Measurements from ENCODE around the gene MAZ. TPM values are rescaled to one million over a fixed set of nuclear protein-coding genes. Genes with fewer than 3 reads are reported as not detected.
"Not testable (repeated sequence)": the region's sequence is repeated elsewhere in the genome, so short reads cannot be mapped to it uniquely, and the experiment has no call there.

The MAZ gene
- total and polyA plus RNA-seq, 9 donors, result 121 to 314 (median 264) TPM

GRCh38 chr16:29791845-29792807, 14.2 kb upstream of the MAZ start:
- Histone ChIP-seq H3K4me3 (ENCODE audit: low read length) (peak overlapping the region; percentile 96), H3K4me1 (ENCODE audit: control insufficient read depth, insufficient read depth, low read length) (peaks cover 20% of the 10 kb centered on the region), H3K36me3 (ENCODE audit: control insufficient read depth, insufficient read depth, low read length) (peaks cover 17% of the 10 kb centered on the region), H3K27me3 (ENCODE audit: control insufficient read depth, insufficient read depth, low read length) (no peaks in the 10 kb centered on the region), H3K9me3 (replicated peaks; ENCODE audit: control insufficient read depth, low read depth, low read length) (no peaks in the 10 kb centered on the region), H3K27ac (ENCODE audit: low read length) (no peak overlapping the region)
- no peak for DNase-seq
- 74% methylated on average over 7 of the region's 9 CpGs for WGBS (ENCODE audit: insufficient coverage)

DNA sequence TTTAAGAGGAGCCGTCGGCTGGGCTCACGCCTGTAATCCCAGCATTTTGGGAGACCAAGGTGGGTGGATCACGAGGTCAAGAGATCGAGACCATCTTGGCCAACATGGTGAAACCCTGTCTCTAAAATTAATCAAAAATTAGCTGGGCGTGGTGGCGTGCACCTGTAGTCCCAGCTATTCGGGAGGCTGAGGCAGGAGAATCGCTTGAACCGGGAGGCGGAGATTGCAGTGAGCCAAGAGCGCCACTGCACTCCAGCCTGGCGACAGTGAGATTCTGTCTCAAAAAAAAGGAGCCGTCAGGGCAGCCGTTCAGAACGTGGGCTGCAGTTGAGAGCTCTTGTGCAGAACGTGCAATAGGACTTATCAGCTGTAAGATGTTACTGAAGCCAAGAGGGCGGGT, 13.2 kb upstream of the MAZ start:
- H3K27me3 ChIP-seq (ENCODE audit: control insufficient read depth, insufficient read depth, low read length); H3K4me3 ChIP-seq (ENCODE audit: low read length): not testable (repeated sequence)
- WGBS (ENCODE audit: insufficient coverage), result 87% methylated on average over 18 of the region's 18 CpGs

GRCh38 chr16:29794231-29794710, 12.1 kb upstream of the MAZ start:
- Histone ChIP-seq H3K4me1 (ENCODE audit: control insufficient read depth, insufficient read depth, low read length) (peaks cover 20% of the 10 kb centered on the region), H3K36me3 (ENCODE audit: control insufficient read depth, insufficient read depth, low read length) (peaks cover 37% of the 10 kb centered on the region), H3K27me3 (ENCODE audit: control insufficient read depth, insufficient read depth, low read length) (no peaks in the 10 kb centered on the region), H3K27ac (ENCODE audit: low read length) (no peak overlapping the region), H3K4me3 (ENCODE audit: low read length) (no peak overlapping the region), H3K9me3 (replicated peaks; ENCODE audit: control insufficient read depth, low read depth, low read length) (no peaks in the 10 kb centered on the region)
- 100% methylated on average over 1 of the region's 3 CpGs for WGBS (ENCODE audit: insufficient coverage)
- DNase-seq, result no peak

More for the DNA sequence above, 13.2 kb upstream of the MAZ start:
- not testable (repeated sequence) for H3K27ac ChIP-seq (ENCODE audit: low read length); H3K9me3 ChIP-seq (replicated peaks; ENCODE audit: control insufficient read depth, low read depth, low read length); DNase-seq
- Histone ChIP-seq H3K4me1 (ENCODE audit: control insufficient read depth, insufficient read depth, low read length) (peaks cover 20% of the 10 kb centered on the region), H3K36me3 (ENCODE audit: control insufficient read depth, insufficient read depth, low read length) (peaks cover 26% of the 10 kb centered on the region)

DNA sequence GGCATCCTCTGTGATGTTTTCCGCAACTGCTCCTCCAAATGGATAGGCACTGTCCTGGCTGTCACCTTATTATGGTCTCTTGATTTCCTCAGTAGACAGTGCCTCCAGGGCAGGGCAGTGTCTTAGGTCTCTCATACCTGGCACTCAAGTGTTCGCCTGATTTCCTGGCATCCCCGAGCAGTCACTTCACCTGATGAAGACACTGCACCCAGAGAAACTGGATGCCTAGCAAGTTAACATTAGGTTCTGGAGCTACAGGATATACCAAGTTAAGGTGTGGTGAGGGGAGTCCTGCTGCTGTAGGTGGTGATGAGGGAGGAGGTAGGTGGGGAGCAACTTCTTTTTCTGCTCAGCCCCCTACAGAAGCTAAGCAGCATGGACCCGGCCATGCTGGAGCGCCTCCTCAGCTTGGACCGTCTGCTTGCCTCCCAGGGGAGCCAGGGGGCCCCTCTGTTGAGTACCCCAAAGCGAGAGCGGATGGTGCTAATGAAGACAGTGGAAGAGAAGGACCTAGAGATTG, 3.9 kb upstream of the MAZ start:
- Histone ChIP-seq H3K4me1 (ENCODE audit: control insufficient read depth, insufficient read depth, low read length) (peaks cover 20% of the 10 kb centered on the region), H3K27me3 (ENCODE audit: control insufficient read depth, insufficient read depth, low read length) (no peaks in the 10 kb centered on the region), H3K36me3 (ENCODE audit: control insufficient read depth, insufficient read depth, low read length) (peaks cover 57% of the 10 kb centered on the region), H3K9me3 (replicated peaks; ENCODE audit: control insufficient read depth, low read depth, low read length) (no peaks in the 10 kb centered on the region), H3K4me3 (ENCODE audit: low read length) (no peak overlapping the region), H3K27ac (ENCODE audit: low read length) (no peak overlapping the region)
- no peak for DNase-seq
- WGBS (ENCODE audit: insufficient coverage), result 78% methylated on average over 5 of the region's 8 CpGs

DNA sequence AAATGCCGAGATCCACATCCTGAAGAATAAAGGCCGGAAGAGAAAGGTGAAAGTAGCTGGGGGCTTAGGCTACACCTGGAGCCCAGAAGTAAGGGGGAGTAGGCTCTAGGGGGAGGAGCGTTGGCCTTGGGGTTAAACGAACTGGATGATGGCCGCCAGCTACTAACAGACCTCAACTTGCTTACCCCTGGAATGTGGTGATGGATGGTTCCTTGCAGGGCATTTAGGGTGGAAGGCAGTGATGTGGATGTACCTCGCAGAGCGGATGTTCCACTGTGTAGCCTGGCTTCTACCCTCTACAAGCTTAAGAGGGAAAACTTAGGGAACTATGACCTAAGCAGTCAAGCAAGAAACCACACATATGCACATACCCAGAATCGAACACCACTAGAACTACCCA, 2.3 kb upstream of the MAZ start:
- Histone ChIP-seq H3K27me3 (ENCODE audit: control insufficient read depth, insufficient read depth, low read length) (no peaks in the 10 kb centered on the region), H3K4me1 (ENCODE audit: control insufficient read depth, insufficient read depth, low read length) (peaks cover 36% of the 10 kb centered on the region), H3K36me3 (ENCODE audit: control insufficient read depth, insufficient read depth, low read length) (peaks cover 53% of the 10 kb centered on the region), H3K9me3 (replicated peaks; ENCODE audit: control insufficient read depth, low read depth, low read length) (no peaks in the 10 kb centered on the region), H3K27ac (ENCODE audit: low read length) (peak overlapping the region; percentile 15), H3K4me3 (ENCODE audit: low read length) (no peak overlapping the region)
- no peak for DNase-seq
- 59% methylated on average over 5 of the region's 8 CpGs for WGBS (ENCODE audit: insufficient coverage)

GRCh38 chr16:29804455-29805231, 1.7 kb upstream of the MAZ start:
- peak overlapping the region; percentile 93 for H3K4me3 ChIP-seq (ENCODE audit: low read length)
- DNase-seq, result peak; percentile 57
- WGBS (ENCODE audit: insufficient coverage), result 12% methylated on average over 26 of the region's 26 CpGs

DNA sequence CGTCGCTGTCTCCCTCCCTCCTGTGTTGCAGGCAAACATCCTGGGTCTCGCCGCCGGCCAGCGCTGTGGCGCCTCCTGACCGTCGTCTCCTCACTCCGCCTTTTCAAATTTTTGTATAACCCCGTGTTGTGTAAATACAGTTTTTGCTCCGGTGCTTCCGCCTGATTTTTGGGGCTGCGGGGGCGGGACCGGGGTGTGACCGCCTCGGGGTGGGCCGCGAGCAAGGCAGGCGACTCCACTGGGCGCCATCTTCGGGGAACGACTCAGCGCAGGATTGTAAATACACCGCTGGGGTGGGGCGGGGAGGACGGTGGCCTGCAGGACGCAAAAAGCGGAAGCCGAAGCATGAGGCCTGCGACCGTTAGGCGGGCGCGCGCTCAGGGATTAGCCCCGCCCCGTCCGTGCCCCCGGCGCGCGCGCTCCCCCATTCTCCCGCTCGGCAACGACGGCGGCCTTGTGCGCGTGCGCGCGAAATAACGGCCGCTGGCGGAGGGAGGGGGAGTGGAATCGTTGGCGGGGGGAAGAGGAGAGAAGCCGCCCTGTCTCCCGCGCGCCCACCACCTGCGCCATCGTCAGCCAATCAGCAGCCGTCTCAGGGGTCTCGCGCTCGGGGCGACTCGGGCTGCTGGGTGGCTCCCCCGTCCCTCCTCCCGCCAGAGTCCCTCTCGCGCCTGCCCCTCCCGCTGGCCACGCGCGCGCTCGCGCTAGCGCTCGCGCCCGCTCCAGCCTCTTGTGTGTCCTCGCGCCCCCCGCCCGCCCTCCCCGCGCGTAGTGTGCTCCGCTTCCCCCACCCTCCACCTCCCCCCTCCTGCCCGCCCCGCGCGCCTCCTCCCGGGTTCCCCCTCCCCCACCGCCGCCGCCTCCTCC, 864 bp upstream of the MAZ start:
- Histone ChIP-seq H3K27me3 (ENCODE audit: control insufficient read depth, insufficient read depth, low read length) (no peaks in the 10 kb centered on the region), H3K4me3 (ENCODE audit: low read length) (peak overlapping the region; percentile 93), H3K36me3 (ENCODE audit: control insufficient read depth, insufficient read depth, low read length) (peaks cover 57% of the 10 kb centered on the region), H3K27ac (ENCODE audit: low read length) (peak overlapping the region; percentile 98), H3K4me1 (ENCODE audit: control insufficient read depth, insufficient read depth, low read length) (peaks cover 50% of the 10 kb centered on the region), H3K9me3 (replicated peaks; ENCODE audit: control insufficient read depth, low read depth, low read length) (no peaks in the 10 kb centered on the region)
- WGBS (ENCODE audit: insufficient coverage), result under 1% methylated on average over 71 of the region's 103 CpGs
- DNase-seq, result peak; percentile 99

More at GRCh38 chr16:29804455-29805231, 1.7 kb upstream of the MAZ start:
- Histone ChIP-seq H3K27me3 (ENCODE audit: control insufficient read depth, insufficient read depth, low read length) (no peaks in the 10 kb centered on the region), H3K9me3 (replicated peaks; ENCODE audit: control insufficient read depth, low read depth, low read length) (no peaks in the 10 kb centered on the region), H3K27ac (ENCODE audit: low read length) (peak overlapping the region; percentile 98), H3K4me1 (ENCODE audit: control insufficient read depth, insufficient read depth, low read length) (peaks cover 42% of the 10 kb centered on the region), H3K36me3 (ENCODE audit: control insufficient read depth, insufficient read depth, low read length) (peaks cover 53% of the 10 kb centered on the region)

DNA sequence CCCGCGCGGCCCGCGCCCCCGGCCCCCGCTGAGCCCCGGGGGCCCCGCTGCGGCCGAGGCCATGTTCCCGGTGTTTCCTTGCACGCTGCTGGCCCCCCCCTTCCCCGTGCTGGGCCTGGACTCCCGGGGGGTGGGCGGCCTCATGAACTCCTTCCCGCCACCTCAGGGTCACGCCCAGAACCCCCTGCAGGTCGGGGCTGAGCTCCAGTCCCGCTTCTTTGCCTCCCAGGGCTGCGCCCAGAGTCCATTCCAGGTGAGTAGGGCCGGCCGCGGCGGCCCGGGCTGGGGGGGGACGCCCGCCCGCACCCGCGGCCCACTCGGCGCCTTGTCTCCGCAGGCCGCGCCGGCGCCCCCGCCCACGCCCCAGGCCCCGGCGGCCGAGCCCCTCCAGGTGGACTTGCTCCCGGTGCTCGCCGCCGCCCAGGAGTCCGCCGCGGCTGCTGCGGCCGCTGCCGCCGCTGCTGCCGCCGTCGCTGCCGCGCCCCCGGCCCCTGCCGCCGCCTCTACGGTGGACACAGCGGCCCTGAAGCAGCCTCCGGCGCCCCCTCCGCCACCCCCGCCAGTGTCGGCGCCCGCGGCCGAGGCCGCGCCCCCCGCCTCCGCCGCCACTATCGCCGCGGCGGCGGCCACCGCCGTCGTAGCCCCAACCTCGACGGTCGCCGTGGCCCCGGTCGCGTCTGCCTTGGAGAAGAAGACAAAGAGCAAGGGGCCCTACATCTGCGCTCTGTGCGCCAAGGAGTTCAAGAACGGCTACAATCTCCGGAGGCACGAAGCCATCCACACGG, 504 bp downstream of the MAZ start:
- under 1% methylated on average over 99 of the region's 99 CpGs for WGBS (ENCODE audit: insufficient coverage)
- H3K4me3 ChIP-seq (ENCODE audit: low read length), result peak overlapping the region; percentile 71
- peak overlapping the region; percentile 85 for H3K27ac ChIP-seq (ENCODE audit: low read length)
- no peaks in the 10 kb centered on the region for H3K27me3 ChIP-seq (ENCODE audit: control insufficient read depth, insufficient read depth, low read length)
- peaks cover 46% of the 10 kb centered on the region for H3K36me3 ChIP-seq (ENCODE audit: control insufficient read depth, insufficient read depth, low read length)
- H3K4me1 ChIP-seq (ENCODE audit: control insufficient read depth, insufficient read depth, low read length), result peaks cover 64% of the 10 kb centered on the region
- H3K9me3 ChIP-seq (replicated peaks; ENCODE audit: control insufficient read depth, low read depth, low read length), result no peaks in the 10 kb centered on the region
- DNase-seq, result peak; percentile 82
